Suprapubic skin (tissue), 4 donors: ENCODE results near the gene ADAMTS12. TPM values are rescaled to one million over a fixed set of nuclear protein-coding genes. Genes with fewer than 3 reads are reported as not detected.

Experiments
- DNase-seq, 2 donors: peaks; one replicate each; pipeline ENCODE4 v3.0.0-alpha.2; 2019; ENCODE audit warnings: low spot score in 2 of 2
- H3K27ac ChIP-seq: fragments of 200-600 bp; sonication (generic); one replicate; pipeline ENCODE4 v1.5.1; 2019
- H3K27me3 ChIP-seq: fragments of 200-600 bp; sonication (generic); one replicate; pipeline ENCODE4 v1.5.1; 2019
- H3K36me3 ChIP-seq: fragments of 200-600 bp; sonication (generic); one replicate; pipeline ENCODE4 v1.5.1; 2019
- H3K4me1 ChIP-seq: fragments of 200-600 bp; sonication (generic); one replicate; pipeline ENCODE4 v1.5.1; 2019
- H3K4me3 ChIP-seq: fragments of 200-600 bp; sonication (generic); one replicate; pipeline ENCODE4 v1.5.1; 2019; ENCODE audit warnings: mild to moderate bottlenecking
- H3K9me3 ChIP-seq: fragments of 200-600 bp; sonication (generic); one replicate; pipeline ENCODE4 v1.5.1; 2019
- EP300 ChIP-seq: sonication (generic); formaldehyde crosslinking; IDR thresholded peaks from one replicate; pipeline ENCODE4 v1.6.1; 2017; ENCODE audit warnings: antibody characterized with exemption
- POLR2A ChIP-seq, 2 donors: fragments of 450-650 bp; IDR thresholded peaks; one replicate each; pipeline ENCODE4 v1.6.1; 2017; ENCODE audit warnings: antibody characterized with exemption in 2 of 2, mild to moderate bottlenecking in 2 of 2, moderate library complexity in 2 of 2
- POLR2AphosphoS5 ChIP-seq, 3 donors: sonication (generic); formaldehyde crosslinking; IDR thresholded peaks; one replicate each; pipeline ENCODE4 v1.6.1; 2017; ENCODE audit warnings: antibody characterized with exemption in 3 of 3
- WGBS: methylation state at CpG from one replicate; pipeline ENCODE4 v1.1.5; 2018; 5-methylcytosine and 5-hydroxymethylcytosine counted together
- total RNA-seq, 4 donors: library from RNA; depleted of rRNA; stranded (reverse); fragments of >200 nt; gene quantifications; one replicate each; pipeline ENCODE4 v1.1.0, GENCODE V29; 2016
- TF ChIP-seq, protein P1 (sequence below), 2 donors: fragments of 200-600 bp in 1 of 2; fragments of 450-650 bp in 1 of 2; sonication (generic) in 1 of 2; IDR thresholded peaks; one replicate each; pipeline ENCODE4 v1.5.1; 2016 to 2019; ENCODE audit warnings: antibody characterized with exemption in 2 of 2, mild to moderate bottlenecking in 1 of 2, moderate library complexity in 1 of 2

ADAMTS12 gene
- total RNA-seq, 4 donors from 2014 or later, result 0.26 to 1.3 (median 0.57) TPM

DNA sequence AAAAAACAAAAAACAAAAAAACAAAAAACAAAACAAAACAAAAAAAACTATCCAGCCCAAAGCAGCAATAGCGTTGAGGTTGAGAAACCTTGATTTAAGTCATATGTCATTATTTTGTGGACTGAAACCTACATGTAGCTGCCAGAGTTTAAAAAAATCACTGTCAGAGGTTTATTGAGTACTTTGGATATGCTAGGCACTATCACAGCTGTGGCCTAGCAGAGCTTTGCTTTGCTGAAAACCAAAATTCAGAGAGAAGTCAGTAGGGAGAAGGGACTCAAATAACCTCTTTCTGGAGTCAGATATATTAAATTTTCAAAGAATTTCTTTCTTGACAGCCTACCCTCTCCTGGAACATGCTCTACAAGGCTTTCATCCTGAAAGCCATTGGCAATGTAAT, 299.5 kb downstream of the ADAMTS12 start:
- Histone ChIP-seq H3K36me3 (no peaks in the 10 kb centered on the region), H3K9me3 (no peaks in the 10 kb centered on the region), H3K27me3 (no peaks in the 10 kb centered on the region), H3K4me1 (no peaks in the 10 kb centered on the region), H3K27ac (no peak overlapping the region), H3K4me3 (no peak overlapping the region)
- no peak for DNase-seq
- WGBS, result 94% methylated on average over 1 of the region's 1 CpG
- TF ChIP-seq, protein P1, sequence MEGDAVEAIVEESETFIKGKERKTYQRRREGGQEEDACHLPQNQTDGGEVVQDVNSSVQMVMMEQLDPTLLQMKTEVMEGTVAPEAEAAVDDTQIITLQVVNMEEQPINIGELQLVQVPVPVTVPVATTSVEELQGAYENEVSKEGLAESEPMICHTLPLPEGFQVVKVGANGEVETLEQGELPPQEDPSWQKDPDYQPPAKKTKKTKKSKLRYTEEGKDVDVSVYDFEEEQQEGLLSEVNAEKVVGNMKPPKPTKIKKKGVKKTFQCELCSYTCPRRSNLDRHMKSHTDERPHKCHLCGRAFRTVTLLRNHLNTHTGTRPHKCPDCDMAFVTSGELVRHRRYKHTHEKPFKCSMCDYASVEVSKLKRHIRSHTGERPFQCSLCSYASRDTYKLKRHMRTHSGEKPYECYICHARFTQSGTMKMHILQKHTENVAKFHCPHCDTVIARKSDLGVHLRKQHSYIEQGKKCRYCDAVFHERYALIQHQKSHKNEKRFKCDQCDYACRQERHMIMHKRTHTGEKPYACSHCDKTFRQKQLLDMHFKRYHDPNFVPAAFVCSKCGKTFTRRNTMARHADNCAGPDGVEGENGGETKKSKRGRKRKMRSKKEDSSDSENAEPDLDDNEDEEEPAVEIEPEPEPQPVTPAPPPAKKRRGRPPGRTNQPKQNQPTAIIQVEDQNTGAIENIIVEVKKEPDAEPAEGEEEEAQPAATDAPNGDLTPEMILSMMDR (IDR thresholded peaks at IDR 0.05), result no peak
- TF ChIP-seq POLR2AphosphoS5 (IDR thresholded peaks at IDR 0.05) (no peak), EP300 (no peak), POLR2A (IDR thresholded peaks at IDR 0.05) (no peak)

DNA sequence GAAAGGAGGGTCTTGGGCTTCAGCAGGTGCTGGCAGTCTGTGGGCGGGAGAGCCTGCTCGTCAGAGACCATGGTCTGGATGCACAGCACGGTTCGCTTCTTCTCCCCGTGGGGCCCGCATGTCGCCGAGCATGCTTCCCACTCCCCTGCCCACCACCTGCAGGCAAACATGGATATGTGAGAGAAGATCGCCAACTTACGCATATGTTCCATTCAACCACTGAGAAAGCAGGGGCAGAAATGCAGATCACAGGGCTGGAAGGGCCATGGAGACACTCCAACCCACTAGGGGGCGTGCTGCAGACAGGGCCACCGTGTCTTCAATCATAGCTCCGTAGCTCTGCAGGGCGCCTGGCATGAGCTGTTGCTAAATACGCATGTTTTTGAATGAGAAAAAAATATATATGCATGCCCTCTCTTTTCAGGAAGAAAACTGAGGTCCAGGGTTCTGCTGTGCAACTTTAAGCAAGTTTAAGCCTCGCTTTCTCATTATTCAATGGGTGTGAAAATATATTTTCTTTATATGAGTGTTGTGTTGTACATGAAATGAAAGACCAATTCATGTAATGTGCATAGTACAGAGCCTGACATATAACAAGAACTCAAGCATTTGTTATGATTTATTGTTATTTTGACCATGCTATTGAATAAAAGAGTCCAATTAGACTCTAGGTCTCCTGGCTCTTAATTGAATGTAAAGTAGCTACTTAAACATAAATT, 303.0 kb downstream of the ADAMTS12 start:
- no peaks in the 10 kb centered on the region for H3K27me3 ChIP-seq
- H3K4me3 ChIP-seq, result no peak overlapping the region
- H3K9me3 ChIP-seq, result no peaks in the 10 kb centered on the region
- H3K4me1 ChIP-seq, result no peaks in the 10 kb centered on the region
- H3K36me3 ChIP-seq, result no peaks in the 10 kb centered on the region
- TF ChIP-seq, protein P1 (IDR thresholded peaks at IDR 0.05), result no peak
- TF ChIP-seq POLR2AphosphoS5 (IDR thresholded peaks at IDR 0.05), result no peak
- no peak for TF ChIP-seq POLR2A (IDR thresholded peaks at IDR 0.05)
- no peak for TF ChIP-seq EP300
- no peak overlapping the region for H3K27ac ChIP-seq
- WGBS, result 64% methylated on average over 14 of the region's 16 CpGs
- no peak for DNase-seq

DNA sequence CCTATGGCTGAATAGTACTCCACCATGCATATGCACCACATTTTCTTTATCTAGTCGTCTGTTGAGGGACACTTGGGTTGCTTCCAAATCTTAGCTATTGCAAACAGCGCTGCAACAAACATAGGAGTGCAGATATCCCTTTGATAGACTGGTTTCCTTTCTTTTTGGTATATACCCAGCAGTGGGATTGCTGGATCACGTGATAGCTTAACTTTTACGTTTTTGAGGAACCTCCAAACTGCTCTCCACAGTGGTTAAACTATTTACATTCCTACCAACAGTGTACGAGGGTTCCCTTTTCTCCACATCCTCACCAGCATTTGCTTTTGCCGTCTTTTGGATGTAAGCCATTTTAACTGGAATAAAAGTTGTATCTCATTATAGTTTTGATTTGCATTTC, 308.5 kb downstream of the ADAMTS12 start:
- TF ChIP-seq POLR2A (IDR thresholded peaks at IDR 0.05) (no peak), EP300 (no peak), POLR2AphosphoS5 (IDR thresholded peaks at IDR 0.05) (no peak)
- TF ChIP-seq, protein P1 (IDR thresholded peaks at IDR 0.05), result no peak
- WGBS, result 74% methylated on average over 6 of the region's 6 CpGs

DNA sequence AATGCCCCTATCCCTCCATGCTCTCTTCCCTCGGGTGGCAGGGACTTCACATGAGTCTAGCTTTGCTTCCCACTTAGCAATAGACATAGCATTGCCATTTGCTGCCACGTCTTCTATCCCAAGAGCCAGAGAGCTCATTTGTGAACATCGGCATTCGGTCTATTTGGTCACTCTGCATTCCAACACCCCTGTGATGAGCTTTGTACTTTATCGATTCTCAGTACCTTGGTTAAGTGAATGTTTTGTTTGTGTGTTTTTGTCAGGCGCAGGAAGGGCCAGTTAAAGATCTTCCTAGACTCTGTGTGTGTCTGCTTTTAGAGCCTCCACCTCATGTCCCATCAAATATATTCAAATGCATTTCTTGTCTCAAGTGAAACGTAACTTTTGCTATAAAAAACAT, 309.4 kb downstream of the ADAMTS12 start:
- Histone ChIP-seq H3K9me3 (no peaks in the 10 kb centered on the region), H3K4me3 (no peak overlapping the region), H3K36me3 (no peaks in the 10 kb centered on the region), H3K27ac (no peak overlapping the region), H3K27me3 (no peaks in the 10 kb centered on the region), H3K4me1 (no peaks in the 10 kb centered on the region)
- WGBS, result 81% methylated on average over 7 of the region's 7 CpGs
- TF ChIP-seq, protein P1 (IDR thresholded peaks at IDR 0.05), result no peak
- TF ChIP-seq POLR2A (IDR thresholded peaks at IDR 0.05) (no peak), POLR2AphosphoS5 (IDR thresholded peaks at IDR 0.05) (no peak), EP300 (no peak)
- DNase-seq, result no peak

More for the DNA sequence above, 308.5 kb downstream of the ADAMTS12 start:
- no peaks in the 10 kb centered on the region for H3K4me1 ChIP-seq
- no peaks in the 10 kb centered on the region for H3K36me3 ChIP-seq
- no peak for DNase-seq
- no peak overlapping the region for H3K4me3 ChIP-seq
- H3K27ac ChIP-seq, result no peak overlapping the region
- no peaks in the 10 kb centered on the region for H3K27me3 ChIP-seq
- no peaks in the 10 kb centered on the region for H3K9me3 ChIP-seq

DNA sequence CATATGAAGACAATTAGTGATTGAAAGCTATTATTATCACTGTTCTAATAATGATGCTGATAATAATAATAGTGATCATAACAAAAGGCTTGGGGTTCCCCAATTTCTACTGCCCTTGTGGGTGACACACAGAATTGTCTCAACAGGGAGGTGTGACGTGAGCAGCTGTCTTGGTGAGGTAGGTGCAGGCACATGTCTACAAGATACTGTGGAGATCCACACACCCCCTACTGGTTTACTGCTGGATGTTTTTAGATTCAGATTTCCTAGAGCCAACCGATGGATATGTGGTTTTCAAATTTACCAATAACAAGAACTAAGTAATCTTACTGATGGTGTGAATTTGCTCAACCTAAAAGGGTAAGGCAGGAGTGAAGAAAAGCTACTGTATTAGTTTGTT, 312.0 kb downstream of the ADAMTS12 start:
- H3K4me1 ChIP-seq, result no peaks in the 10 kb centered on the region
- no peaks in the 10 kb centered on the region for H3K9me3 ChIP-seq
- no peak overlapping the region for H3K27ac ChIP-seq
- no peak overlapping the region for H3K4me3 ChIP-seq
- no peak for DNase-seq
- H3K27me3 ChIP-seq, result no peaks in the 10 kb centered on the region
- 87% methylated on average over 2 of the region's 2 CpGs for WGBS
- H3K36me3 ChIP-seq, result no peaks in the 10 kb centered on the region
- TF ChIP-seq POLR2AphosphoS5 (IDR thresholded peaks at IDR 0.05) (no peak), POLR2A (IDR thresholded peaks at IDR 0.05) (no peak), EP300 (no peak)
- TF ChIP-seq, protein P1 (IDR thresholded peaks at IDR 0.05), result no peak
